ENCODE data around the gene SNX30. TPM values are rescaled to one million over a fixed set of nuclear protein-coding genes. Genes with fewer than 3 reads are reported as not detected.

Gene SNX30
- total RNA-seq, 1 donor from 2014 or later = 12.8 TPM

DNA sequence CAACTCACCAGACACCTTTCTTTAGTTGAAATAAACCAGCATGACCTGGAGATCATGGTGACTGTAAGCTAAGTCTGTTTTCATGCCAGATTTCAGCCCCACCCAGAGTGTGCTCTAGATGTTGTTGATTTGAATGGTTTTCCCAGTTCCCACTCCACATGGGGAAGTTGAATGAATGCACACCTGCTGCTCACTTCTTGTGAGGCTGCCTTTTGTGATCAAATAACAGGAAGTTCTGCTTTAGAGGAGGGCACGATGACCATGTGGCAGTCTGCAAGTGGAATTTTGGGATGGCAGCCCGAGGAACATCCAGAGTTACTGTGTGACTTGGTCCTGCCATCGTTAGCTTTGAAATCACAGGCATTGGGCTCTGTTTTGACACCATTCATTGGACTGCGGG is 121.5 kb downstream of the SNX30 start:
- no peak overlapping the region for H3K27ac Mint-ChIP-seq (ENCODE audit: unreplicated experiment)
- no peak for DNase-seq (ENCODE audit: low spot score)
- peaks cover 1% of the 10 kb centered on the region for H3K27me3 Mint-ChIP-seq (ENCODE audit: unreplicated experiment)
- H3K4me1 Mint-ChIP-seq (ENCODE audit: unreplicated experiment) = peaks cover 11% of the 10 kb centered on the region
- TF ChIP-seq, protein P1, sequence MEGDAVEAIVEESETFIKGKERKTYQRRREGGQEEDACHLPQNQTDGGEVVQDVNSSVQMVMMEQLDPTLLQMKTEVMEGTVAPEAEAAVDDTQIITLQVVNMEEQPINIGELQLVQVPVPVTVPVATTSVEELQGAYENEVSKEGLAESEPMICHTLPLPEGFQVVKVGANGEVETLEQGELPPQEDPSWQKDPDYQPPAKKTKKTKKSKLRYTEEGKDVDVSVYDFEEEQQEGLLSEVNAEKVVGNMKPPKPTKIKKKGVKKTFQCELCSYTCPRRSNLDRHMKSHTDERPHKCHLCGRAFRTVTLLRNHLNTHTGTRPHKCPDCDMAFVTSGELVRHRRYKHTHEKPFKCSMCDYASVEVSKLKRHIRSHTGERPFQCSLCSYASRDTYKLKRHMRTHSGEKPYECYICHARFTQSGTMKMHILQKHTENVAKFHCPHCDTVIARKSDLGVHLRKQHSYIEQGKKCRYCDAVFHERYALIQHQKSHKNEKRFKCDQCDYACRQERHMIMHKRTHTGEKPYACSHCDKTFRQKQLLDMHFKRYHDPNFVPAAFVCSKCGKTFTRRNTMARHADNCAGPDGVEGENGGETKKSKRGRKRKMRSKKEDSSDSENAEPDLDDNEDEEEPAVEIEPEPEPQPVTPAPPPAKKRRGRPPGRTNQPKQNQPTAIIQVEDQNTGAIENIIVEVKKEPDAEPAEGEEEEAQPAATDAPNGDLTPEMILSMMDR (IDR thresholded peaks at IDR 0.05; ENCODE audit: unreplicated experiment) = no peak
- no peaks in the 10 kb centered on the region for H3K9me3 Mint-ChIP-seq (ENCODE audit: unreplicated experiment)
- no peak overlapping the region for H3K4me3 Mint-ChIP-seq (ENCODE audit: unreplicated experiment)
- peaks cover 16% of the 10 kb centered on the region for H3K36me3 Mint-ChIP-seq (ENCODE audit: low read depth, unreplicated experiment)

DNA sequence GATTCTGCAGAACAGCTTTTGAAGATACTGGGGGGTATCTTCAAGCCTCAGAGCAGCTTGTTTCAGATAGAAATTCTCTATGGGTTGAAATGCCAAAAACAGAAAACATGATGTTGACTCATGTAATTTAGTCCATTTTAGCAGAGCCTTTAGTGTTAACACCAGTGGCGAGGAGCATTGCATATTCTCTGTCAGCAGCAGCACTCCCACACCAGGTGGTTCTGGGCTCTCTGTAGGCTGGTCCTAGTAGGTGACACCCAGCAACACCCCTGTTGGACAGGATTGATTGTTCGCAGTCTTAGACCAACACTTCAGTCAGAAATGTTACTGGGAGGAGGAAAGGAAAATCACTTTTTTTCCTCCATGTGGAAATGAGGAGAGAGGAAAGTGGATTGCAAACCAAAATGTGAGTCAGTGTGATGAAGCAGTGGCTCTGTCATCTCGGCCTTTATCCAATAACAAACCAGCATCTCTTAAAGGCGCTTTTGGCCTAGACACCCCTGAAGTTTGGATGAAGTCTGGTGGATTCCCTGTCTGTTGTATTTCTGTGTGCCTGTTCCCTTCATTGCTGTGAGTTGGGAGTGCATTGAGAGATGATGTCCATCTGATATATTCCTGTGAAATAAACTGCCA is 123.3 kb downstream of the SNX30 start:
- H3K36me3 Mint-ChIP-seq (ENCODE audit: low read depth, unreplicated experiment) = peaks cover 10% of the 10 kb centered on the region
- TF ChIP-seq, protein P1 (IDR thresholded peaks at IDR 0.05; ENCODE audit: unreplicated experiment) = no peak

DNA sequence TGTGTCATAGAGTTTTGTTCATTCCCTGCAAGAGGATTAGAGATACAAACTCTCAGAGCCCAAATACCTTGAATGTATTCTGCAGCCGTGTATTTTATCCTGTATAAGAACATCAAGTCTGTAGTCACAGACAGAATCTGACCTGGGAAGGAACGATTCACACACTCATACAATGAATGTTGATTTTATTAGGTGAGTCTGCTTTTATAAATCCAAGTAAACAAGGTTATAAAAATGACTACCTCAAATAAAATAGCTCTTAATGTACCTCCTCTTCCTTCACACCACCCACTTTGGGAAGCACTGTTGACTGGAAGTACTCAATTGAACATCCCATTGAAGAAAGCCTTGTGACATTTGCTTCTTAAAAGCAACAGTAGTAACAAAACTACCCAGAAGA is 128.2 kb downstream of the SNX30 start:
- TF ChIP-seq, protein P1 (IDR thresholded peaks at IDR 0.05; ENCODE audit: unreplicated experiment) = no peak

More for the DNA sequence above, 123.3 kb downstream of the SNX30 start:
- Mint-ChIP-seq H3K27me3 (ENCODE audit: unreplicated experiment) (peaks cover 1% of the 10 kb centered on the region), H3K27ac (ENCODE audit: unreplicated experiment) (no peak overlapping the region), H3K4me3 (ENCODE audit: unreplicated experiment) (no peak overlapping the region), H3K4me1 (ENCODE audit: unreplicated experiment) (peaks cover 11% of the 10 kb centered on the region), H3K9me3 (ENCODE audit: unreplicated experiment) (no peaks in the 10 kb centered on the region)
- DNase-seq (ENCODE audit: low spot score) = no peak

DNA sequence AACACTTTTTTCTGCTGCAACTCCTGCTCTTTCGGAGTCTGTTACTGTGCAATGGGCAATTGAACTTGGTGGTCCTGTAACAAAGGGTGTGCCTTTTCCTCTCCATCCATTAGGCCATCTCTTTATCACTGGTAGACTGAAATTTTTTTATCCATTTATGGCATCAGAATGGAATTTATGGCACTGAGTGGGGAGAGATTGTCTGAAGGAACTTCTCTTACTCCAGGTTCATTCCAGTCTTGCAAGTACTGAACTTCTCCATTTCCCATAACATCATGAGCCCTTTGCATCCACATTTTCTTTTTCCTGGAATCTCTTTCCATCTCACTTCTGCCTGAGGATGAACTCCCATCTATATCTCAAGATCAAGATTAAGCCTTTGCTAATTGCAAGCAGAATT is 130.1 kb downstream of the SNX30 start:
- Mint-ChIP-seq H3K4me1 (ENCODE audit: unreplicated experiment) (peaks cover 9% of the 10 kb centered on the region), H3K9me3 (ENCODE audit: unreplicated experiment) (no peaks in the 10 kb centered on the region), H3K4me3 (ENCODE audit: unreplicated experiment) (no peak overlapping the region), H3K27me3 (ENCODE audit: unreplicated experiment) (peaks cover 10% of the 10 kb centered on the region), H3K27ac (ENCODE audit: unreplicated experiment) (peak overlapping the region; percentile 31), H3K36me3 (ENCODE audit: low read depth, unreplicated experiment) (no peaks in the 10 kb centered on the region)
- TF ChIP-seq, protein P1 (IDR thresholded peaks at IDR 0.05; ENCODE audit: unreplicated experiment) = no peak
- no peak for DNase-seq (ENCODE audit: low spot score)

More for the DNA sequence above, 128.2 kb downstream of the SNX30 start:
- Mint-ChIP-seq H3K36me3 (ENCODE audit: low read depth, unreplicated experiment) (no peaks in the 10 kb centered on the region), H3K4me1 (ENCODE audit: unreplicated experiment) (peaks cover 3% of the 10 kb centered on the region), H3K9me3 (ENCODE audit: unreplicated experiment) (no peaks in the 10 kb centered on the region), H3K4me3 (ENCODE audit: unreplicated experiment) (no peak overlapping the region), H3K27ac (ENCODE audit: unreplicated experiment) (no peak overlapping the region), H3K27me3 (ENCODE audit: unreplicated experiment) (peaks cover 7% of the 10 kb centered on the region)
- DNase-seq (ENCODE audit: low spot score) = no peak

DNA sequence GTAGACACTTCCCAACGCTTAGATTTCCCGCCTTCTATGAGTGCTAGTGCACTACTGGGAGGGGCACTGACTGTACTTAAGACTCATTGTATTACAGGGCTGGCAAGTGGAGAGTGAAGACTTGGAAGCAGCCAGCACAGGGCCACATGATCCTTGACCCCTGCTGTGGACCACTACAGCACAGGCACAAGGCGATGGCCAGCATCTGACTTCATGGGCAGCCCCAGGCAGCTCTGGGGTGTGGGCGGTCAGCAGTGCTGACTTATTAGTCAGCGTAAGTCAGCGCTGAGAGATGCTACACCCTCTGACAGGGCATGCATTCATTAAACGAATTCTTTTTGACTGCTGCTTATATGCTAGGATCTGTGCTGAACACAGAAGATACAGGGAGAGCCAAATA is 130.8 kb downstream of the SNX30 start:
- Mint-ChIP-seq H3K9me3 (ENCODE audit: unreplicated experiment) (no peaks in the 10 kb centered on the region), H3K27ac (ENCODE audit: unreplicated experiment) (no peak overlapping the region), H3K36me3 (ENCODE audit: low read depth, unreplicated experiment) (no peaks in the 10 kb centered on the region), H3K4me3 (ENCODE audit: unreplicated experiment) (no peak overlapping the region), H3K4me1 (ENCODE audit: unreplicated experiment) (peaks cover 9% of the 10 kb centered on the region), H3K27me3 (ENCODE audit: unreplicated experiment) (peaks cover 10% of the 10 kb centered on the region)
- TF ChIP-seq, protein P1 (IDR thresholded peaks at IDR 0.05; ENCODE audit: unreplicated experiment) = no peak
- DNase-seq (ENCODE audit: low spot score) = no peak
